ENCODE data around the gene KCND2.
A peak's percentile ranks its signal among the peaks of the same experiment; 100 is the strongest.
"Not testable (repeated sequence)": the region's sequence is repeated elsewhere in the genome, so short reads cannot be mapped to it uniquely, and the experiment has no call there.

Gene KCND2

GRCh38 chr7:120775755-120776154 lies 502.8 kb downstream of the KCND2 start:
- DNase-seq = no peak

- not testable (repeated sequence) for DNase-seq
These were observed 506.1 kb downstream of the KCND2 start for GRCh38 chr7:120779078-120779477.

GRCh38 chr7:120780451-120780850 lies 507.5 kb downstream of the KCND2 start:
- DNase-seq = not testable (repeated sequence)

GRCh38 chr7:120780938-120781337 lies 508.0 kb downstream of the KCND2 start:
- no peak for DNase-seq

- not testable (repeated sequence) for DNase-seq
These were observed 508.9 kb downstream of the KCND2 start for GRCh38 chr7:120781924-120782323.

GRCh38 chr7:120783273-120783672 lies 510.3 kb downstream of the KCND2 start:
- DNase-seq = no peak

GRCh38 chr7:120783721-120784120 lies 510.7 kb downstream of the KCND2 start:
- no peak for DNase-seq

GRCh38 chr7:120785095-120785494 lies 512.1 kb downstream of the KCND2 start:
- no peak for DNase-seq

- DNase-seq = peak; percentile 69
These were observed 519.3 kb downstream of the KCND2 start for GRCh38 chr7:120792091-120792860.

- DNase-seq = no peak
These were observed 519.8 kb downstream of the KCND2 start for GRCh38 chr7:120792861-120793130.

GRCh38 chr7:120793213-120793936 lies 520.4 kb downstream of the KCND2 start:
- DNase-seq = no peak

- no peak for DNase-seq
These were observed 521.2 kb downstream of the KCND2 start for GRCh38 chr7:120794106-120794729.

GRCh38 chr7:120797026-120797645 lies 524.2 kb downstream of the KCND2 start:
- DNase-seq = no peak

- no peak for DNase-seq
These were observed 526.2 kb downstream of the KCND2 start for GRCh38 chr7:120799147-120799546.

Measured in stimulated activated CD4-positive, alpha-beta T cell treated with anti-CD3 and anti-CD28 coated beads, Interleukin-4, amount 100 ng/mL, for 1 hour (primary cell).